Activated T-cell treated with anti-CD3 and anti-CD28 coated beads, Interleukin-2, amount 50 U/mL, for 72 hours (primary cell): ENCODE results near the gene ABCG2. TPM values are rescaled to one million over a fixed set of nuclear protein-coding genes. Genes with fewer than 3 reads are reported as not detected.

ENCODE experiments used
- ATAC-seq, 2 donors: fragments of 150-1000 bp; cut with Tn5 transposase; replicated peaks in 1 of 2; 2 replicates each; pipeline ENCODE4 v1.10.0; 2021; ENCODE audit warnings: moderate library complexity in 2 of 2, mild to moderate bottlenecking in 1 of 2
- DNase-seq, 2 donors: peaks; one replicate each; pipeline ENCODE4 v3.0.0; 2021 to 2022; ENCODE audit warnings: mixed read lengths in 1 of 2
- H3K27ac Mint-ChIP-seq: one replicate; pipeline ENCODE4 v1.8.0; 2022; ENCODE audit warnings: mild to moderate bottlenecking, moderate library complexity, mixed read lengths
- H3K27me3 Mint-ChIP-seq: one replicate; pipeline ENCODE4 v1.8.0; 2022; ENCODE audit warnings: low read depth, mixed read lengths
- H3K36me3 Mint-ChIP-seq, 2 donors: one replicate each; pipeline ENCODE4 v1.8.0; 2022; ENCODE audit warnings: mixed read lengths in 2 of 2, mild to moderate bottlenecking in 1 of 2; ENCODE audit not compliant: insufficient read depth in 2 of 2
- H3K4me1 Mint-ChIP-seq: one replicate; pipeline ENCODE4 v1.8.0; 2022; ENCODE audit warnings: low read depth, mixed read lengths
- H3K4me3 Mint-ChIP-seq, 2 donors: one replicate each; pipeline ENCODE4 v1.8.0; 2022; ENCODE audit warnings: mild to moderate bottlenecking in 2 of 2, mixed read lengths in 2 of 2, moderate library complexity in 2 of 2
- H3K9me3 Mint-ChIP-seq, 2 donors: one replicate each; pipeline ENCODE4 v1.8.0; 2022; ENCODE audit warnings: mixed read lengths in 2 of 2
- total RNA-seq, 2 donors: library from RNA; stranded (reverse); gene quantifications; one replicate each; pipeline ENCODE4 v1.2.3, GENCODE V29; 2022

The ABCG2 gene
- total RNA-seq, 2 donors from 2014 or later: 0.28 to 2.3 TPM

- Mint-ChIP-seq H3K4me1 (no peaks in the 10 kb centered on the region), H3K27me3 (no peaks in the 10 kb centered on the region), H3K4me3 (no peak overlapping the region), H3K27ac (no peak overlapping the region), H3K9me3 (no peaks in the 10 kb centered on the region), H3K36me3 (peaks cover 0 to 11% of the 10 kb centered on the region in 2 donors)
- DNase-seq (no peak), ATAC-seq (no peak)
Observed at GRCh38 chr4:88043001-88043400, 115.4 kb downstream of the ABCG2 start.

- no peak for DNase-seq
- Mint-ChIP-seq H3K36me3 (peaks cover 0 to 11% of the 10 kb centered on the region in 2 donors), H3K27ac (no peak overlapping the region), H3K4me1 (no peaks in the 10 kb centered on the region), H3K27me3 (no peaks in the 10 kb centered on the region), H3K4me3 (no peak overlapping the region), H3K9me3 (no peaks in the 10 kb centered on the region)
- ATAC-seq: no peak
Observed at GRCh38 chr4:88041626-88042025, 116.8 kb downstream of the ABCG2 start.

GRCh38 chr4:88040707-88041106, 117.7 kb downstream of the ABCG2 start:
- H3K4me1 Mint-ChIP-seq: no peaks in the 10 kb centered on the region
- H3K9me3 Mint-ChIP-seq: no peaks in the 10 kb centered on the region
- no peak overlapping the region for H3K27ac Mint-ChIP-seq
- DNase-seq (no peak), ATAC-seq (no peak)
- no peak overlapping the region for H3K4me3 Mint-ChIP-seq
- peaks cover 0 to 11% of the 10 kb centered on the region in 2 donors for H3K36me3 Mint-ChIP-seq
- H3K27me3 Mint-ChIP-seq: no peaks in the 10 kb centered on the region

Other genes starting within 250 kb of the ABCG2 start
- gene SPP1, start 182.9 kb downstream of the ABCG2 start, total RNA-seq: under 1 TPM in 1 of 2 donors, not detected in 1; 0.19 TPM
- gene PKD2, start 151.0 kb downstream of the ABCG2 start, total RNA-seq: 1 to 10 TPM; 7.3 to 9.1 TPM
- gene PPM1K, start 125.9 kb upstream of the ABCG2 start, total RNA-seq: 10 to 100 TPM; 61.2 to 85.3 TPM
- 10 to 100 TPM in 1 of 2 donors, 1 to 10 TPM in 1; 5.7 to 14.9 TPM for gene HERC6, start 220.2 kb upstream of the ABCG2 start, total RNA-seq